IMR-90 (cell line): ENCODE measurements around the gene DPYD.

Experiments used
- BHLHE40 ChIP-seq: fragments of 150-350 bp; IDR thresholded peaks from 2 replicates; pipeline ENCODE4 v1.6.1; 2016; ENCODE audit warnings: mild to moderate bottlenecking, low read depth, low read length
- CEBPB ChIP-seq: IDR thresholded peaks from 2 replicates; pipeline ENCODE4 v1.6.1; 2012; ENCODE audit warnings: low read depth, low read length, improper control_type of control experiment
- MAFK ChIP-seq: IDR thresholded peaks from 2 replicates; pipeline ENCODE4 v1.6.1; 2012; ENCODE audit warnings: low read depth, low read length, improper control_type of control experiment
- MAZ ChIP-seq: IDR thresholded peaks from 2 replicates; pipeline ENCODE4 v1.6.1; 2012; ENCODE audit warnings: low read depth, mild to moderate bottlenecking, low read length, improper control_type of control experiment, moderate library complexity, borderline replicate concordance
- MXI1 ChIP-seq: IDR thresholded peaks from 2 replicates; pipeline ENCODE4 v1.6.1; 2012; ENCODE audit warnings: low read depth, mild to moderate bottlenecking, low read length, moderate library complexity, borderline replicate concordance
- NFE2L2 ChIP-seq: fragments of 150-350 bp; IDR thresholded peaks from 2 replicates; pipeline ENCODE4 v1.6.1; 2016; ENCODE audit warnings: low read depth, mild to moderate bottlenecking, low read length
- POLR2A ChIP-seq: IDR thresholded peaks from 2 replicates; pipeline ENCODE4 v1.6.1; 2012; ENCODE audit warnings: mild to moderate bottlenecking, low read depth, low read length
- RAD21 ChIP-seq: IDR thresholded peaks from 2 replicates; pipeline ENCODE4 v1.6.1; 2012; ENCODE audit warnings: low read length, improper control_type of control experiment
- RCOR1 ChIP-seq: IDR thresholded peaks from 2 replicates; pipeline ENCODE4 v1.6.1; 2012; ENCODE audit warnings: mild to moderate bottlenecking, low read length, improper control_type of control experiment; ENCODE audit not compliant: insufficient replicate concordance
- RFX5 ChIP-seq: IDR thresholded peaks from 2 replicates; pipeline ENCODE4 v1.8.0; 2012; ENCODE audit warnings: low read depth, mild to moderate bottlenecking, low read length, moderate library complexity
- SMC3 ChIP-seq: fragments of 150-350 bp; IDR thresholded peaks from 2 replicates; pipeline ENCODE4 v1.6.1; 2016; ENCODE audit warnings: low read depth, mild to moderate bottlenecking, antibody characterized with exemption, low read length, moderate library complexity
- TF ChIP-seq, protein P1 (sequence below): conservative IDR thresholded peaks from 2 replicates; pipeline ENCODE4 v1.5.1; 2012; ENCODE audit warnings: mild to moderate bottlenecking, low read depth, low read length, improper control_type of control experiment
- TF ChIP-seq, protein P2 (sequence below): fragments of 150-350 bp; IDR thresholded peaks from 2 replicates; pipeline ENCODE4 v1.6.1; 2016; ENCODE audit warnings: low read depth, mild to moderate bottlenecking, low read length, moderate library complexity, borderline replicate concordance

DNA sequence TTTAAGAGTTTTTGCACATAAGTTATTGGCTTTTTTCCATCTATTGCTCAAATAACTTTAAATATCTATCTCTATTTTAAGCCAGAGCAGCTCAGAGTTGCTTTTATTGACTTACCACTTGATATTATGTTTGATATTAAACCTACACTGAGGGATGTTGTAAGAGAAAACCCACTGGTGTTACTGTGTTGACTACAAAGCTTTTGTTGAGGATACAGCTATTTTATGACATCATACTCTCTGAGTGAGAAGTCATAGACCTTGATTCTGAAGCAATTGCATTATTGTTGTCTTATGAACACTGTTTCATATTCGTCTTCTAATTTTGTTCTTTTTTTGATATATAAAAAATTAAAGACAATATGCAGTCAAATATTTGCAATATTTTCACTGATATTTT lies 638.9 kb downstream of the DPYD start:
- no peak for TF ChIP-seq CEBPB
- TF ChIP-seq, protein P1, sequence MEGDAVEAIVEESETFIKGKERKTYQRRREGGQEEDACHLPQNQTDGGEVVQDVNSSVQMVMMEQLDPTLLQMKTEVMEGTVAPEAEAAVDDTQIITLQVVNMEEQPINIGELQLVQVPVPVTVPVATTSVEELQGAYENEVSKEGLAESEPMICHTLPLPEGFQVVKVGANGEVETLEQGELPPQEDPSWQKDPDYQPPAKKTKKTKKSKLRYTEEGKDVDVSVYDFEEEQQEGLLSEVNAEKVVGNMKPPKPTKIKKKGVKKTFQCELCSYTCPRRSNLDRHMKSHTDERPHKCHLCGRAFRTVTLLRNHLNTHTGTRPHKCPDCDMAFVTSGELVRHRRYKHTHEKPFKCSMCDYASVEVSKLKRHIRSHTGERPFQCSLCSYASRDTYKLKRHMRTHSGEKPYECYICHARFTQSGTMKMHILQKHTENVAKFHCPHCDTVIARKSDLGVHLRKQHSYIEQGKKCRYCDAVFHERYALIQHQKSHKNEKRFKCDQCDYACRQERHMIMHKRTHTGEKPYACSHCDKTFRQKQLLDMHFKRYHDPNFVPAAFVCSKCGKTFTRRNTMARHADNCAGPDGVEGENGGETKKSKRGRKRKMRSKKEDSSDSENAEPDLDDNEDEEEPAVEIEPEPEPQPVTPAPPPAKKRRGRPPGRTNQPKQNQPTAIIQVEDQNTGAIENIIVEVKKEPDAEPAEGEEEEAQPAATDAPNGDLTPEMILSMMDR, result no peak
- TF ChIP-seq MAZ, result no peak
- TF ChIP-seq POLR2A, result no peak
- no peak for TF ChIP-seq SMC3
- no peak for TF ChIP-seq MXI1
- no peak for TF ChIP-seq MAFK
- TF ChIP-seq RAD21, result no peak
- TF ChIP-seq NFE2L2, result no peak
- TF ChIP-seq BHLHE40, result no peak
- TF ChIP-seq, protein P2, sequence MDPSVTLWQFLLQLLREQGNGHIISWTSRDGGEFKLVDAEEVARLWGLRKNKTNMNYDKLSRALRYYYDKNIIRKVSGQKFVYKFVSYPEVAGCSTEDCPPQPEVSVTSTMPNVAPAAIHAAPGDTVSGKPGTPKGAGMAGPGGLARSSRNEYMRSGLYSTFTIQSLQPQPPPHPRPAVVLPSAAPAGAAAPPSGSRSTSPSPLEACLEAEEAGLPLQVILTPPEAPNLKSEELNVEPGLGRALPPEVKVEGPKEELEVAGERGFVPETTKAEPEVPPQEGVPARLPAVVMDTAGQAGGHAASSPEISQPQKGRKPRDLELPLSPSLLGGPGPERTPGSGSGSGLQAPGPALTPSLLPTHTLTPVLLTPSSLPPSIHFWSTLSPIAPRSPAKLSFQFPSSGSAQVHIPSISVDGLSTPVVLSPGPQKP, result no peak
- no peak for TF ChIP-seq RFX5
- no peak for TF ChIP-seq RCOR1
